ENCODE data around the gene PGLYRP1.
A peak's percentile ranks its signal among the peaks of the same experiment; 100 is the strongest.

Gene PGLYRP1

GRCh38 chr19:45975306-45976070, 47.4 kb downstream of the PGLYRP1 start:
- intact Hi-C loops (cut with DNase I) = no loop called here

GRCh38 chr19:45973553-45974338, 49.1 kb downstream of the PGLYRP1 start, which contains the start of gene NOVA2:
Gene NOVA2 (minus strand): TSS chr19:45973865. CDS start chr19:45973351, 514 bp downstream.
- peak; percentile 84 to 98 (median 94) for DNase-seq
- intact Hi-C loops (cut with DNase I) = no loop called here

More at GRCh38 chr19:45975306-45976070, 47.4 kb downstream of the PGLYRP1 start:
- DNase-seq = no peak

GRCh38 chr19:45972947-45973540, 49.8 kb downstream of the PGLYRP1 start:
- intact Hi-C loops (cut with DNase I) = no loop called here
- DNase-seq = peak in 9 of 42 donors; percentile 26 to 66 (median 35)

GRCh38 chr19:45972081-45972946, 50.5 kb downstream of the PGLYRP1 start:
- DNase-seq = peak; percentile 30 to 90 (median 71)
- intact Hi-C loops (cut with DNase I) = no loop called here

- no peak for DNase-seq
Observed at GRCh38 chr19:45971260-45971902, 51.5 kb downstream of the PGLYRP1 start.

GRCh38 chr19:45969676-45970075, 53.2 kb downstream of the PGLYRP1 start:
- intact Hi-C loops (cut with DNase I) = no loop called here
- no peak for DNase-seq

More at GRCh38 chr19:45971260-45971902, 51.5 kb downstream of the PGLYRP1 start:
- intact Hi-C loops (cut with DNase I) = no loop called here
